ENCODE data around the gene GRAMD2B. TPM values are rescaled to one million over a fixed set of nuclear protein-coding genes. Genes with fewer than 3 reads are reported as not detected.

The GRAMD2B gene
- total RNA-seq, 1 experiment from 2014 or later: 6.7 TPM

GRCh38 chr5:126511961-126512360, 88.8 kb downstream of the GRAMD2B start:
- no peaks in the 10 kb centered on the region for H3K27me3 ChIP-seq (ENCODE audit: insufficient read depth, low read length)
- H3K36me3 Mint-ChIP-seq (ENCODE audit: insufficient read depth in 1 of 3, low read depth in 3 of 3): no peaks in the 10 kb centered on the region
- H2BK20ac ChIP-seq (ENCODE audit: low read depth, low read length, poor library complexity, severe bottlenecking): no peak overlapping the region

More at GRCh38 chr5:126511961-126512360, 88.8 kb downstream of the GRAMD2B start:
- no CpG with 5 or more reads among the region's 1 CpG for WGBS (ENCODE audit: extremely low coverage, insufficient read length, low lambda C conversion rate)
- no peak overlapping the region for H3T11ph ChIP-seq (ENCODE audit: low read length)
- H4K20me1 ChIP-seq (ENCODE audit: control insufficient read depth, insufficient read depth, insufficient read length): no peaks in the 10 kb centered on the region
- H4K91ac ChIP-seq (ENCODE audit: insufficient read length, low read depth, low read length): no peak overlapping the region
- no peak overlapping the region for H2BK12ac ChIP-seq (ENCODE audit: insufficient read length, low read depth, low read length)
- H3K23ac ChIP-seq (ENCODE audit: insufficient read length, low read depth, low read length): no peak overlapping the region
- no peak overlapping the region for H4K8ac ChIP-seq (replicated peaks; ENCODE audit: insufficient read length, low read depth, low read length)
- no peak overlapping the region for H2BK5ac ChIP-seq (ENCODE audit: insufficient read length, low read length)
- Mint-ChIP-seq H3K4me3 (no peak overlapping the region), H3K27me3 (ENCODE audit: low read depth) (no peaks in the 10 kb centered on the region; the same call in 1 of the 2 replicates), H3K4me1 (peaks cover 7 to 12% of the 10 kb centered on the region in 2 experiments), H3K9me3 (no peaks in the 10 kb centered on the region), H3K27ac (no peak overlapping the region)
- H3K79me1 ChIP-seq (ENCODE audit: insufficient read depth, low read depth, low read length, poor library complexity, severe bottlenecking): no peaks in the 10 kb centered on the region
- H3K56ac ChIP-seq (ENCODE audit: insufficient read length, low read depth, low read length): no peak overlapping the region
- H3K4ac ChIP-seq (ENCODE audit: low read depth, low read length): no peak overlapping the region
- no peak overlapping the region for H2BK15ac ChIP-seq (ENCODE audit: low read depth, low read length)
- H4K5ac ChIP-seq (ENCODE audit: insufficient read length, low read depth, low read length): no peak overlapping the region
- H3K79me2 ChIP-seq (ENCODE audit: insufficient read depth, low read length): no peaks in the 10 kb centered on the region
- H3K18ac ChIP-seq (ENCODE audit: insufficient read length, low read depth, low read length): no peak overlapping the region
- peaks cover 3% of the 10 kb centered on the region; the same call in 1 of the 2 replicates for H3K4me1 ChIP-seq (ENCODE audit: insufficient read depth, low read length)
- H2BK120ac ChIP-seq (ENCODE audit: low read depth, low read length, poor library complexity, severe bottlenecking): no peak overlapping the region
- H3K14ac ChIP-seq (ENCODE audit: insufficient read depth, low read length): no peak overlapping the region
- no peak overlapping the region for H2AK5ac ChIP-seq (ENCODE audit: insufficient read length, low read length)
- H3K27ac ChIP-seq (ENCODE audit: insufficient read length, low read depth, low read length): no peak overlapping the region
- no peak overlapping the region for H3K4me2 ChIP-seq (ENCODE audit: insufficient read depth, insufficient read length, low read length)
- no peaks in the 10 kb centered on the region for H3K23me2 ChIP-seq (ENCODE audit: insufficient read length, low read depth, low read length, poor library complexity, severe bottlenecking)
- TF ChIP-seq CTCF (conservative IDR thresholded peaks at IDR 0.05): no peak
- H3K9ac ChIP-seq (ENCODE audit: extremely low read depth, insufficient read length, low read length): no peak overlapping the region
- H3K9me3 ChIP-seq (ENCODE audit: control insufficient read depth, low read depth, low read length): no peaks in the 10 kb centered on the region
- no peak for DNase-seq
- no peak overlapping the region for H2AFZ ChIP-seq (ENCODE audit: low read length)
